Fibroblast of skin of right biceps (primary cell): ENCODE data around the gene RDX.
"Not testable (repeated sequence)": the region's sequence is repeated elsewhere in the genome, so short reads cannot be mapped to it uniquely, and the experiment has no call there.

Experiments used
- DNase-seq: peaks from one replicate; pipeline ENCODE4 v3.0.0-alpha.2; 2013

Gene RDX

GRCh38 chr11:110262072-110262403, 34.4 kb downstream of the RDX start:
- no peak for DNase-seq

GRCh38 chr11:110261195-110262071, 35.0 kb downstream of the RDX start:
- no peak for DNase-seq

- DNase-seq, result no peak
Observed at GRCh38 chr11:110253525-110253924, 42.9 kb downstream of the RDX start.

- DNase-seq, result peak; percentile 60
Observed at GRCh38 chr11:110251836-110252235, 44.6 kb downstream of the RDX start.

GRCh38 chr11:110250168-110250567, 46.2 kb downstream of the RDX start:
- no peak for DNase-seq

- no peak for DNase-seq
Observed at GRCh38 chr11:110249766-110250165, 46.6 kb downstream of the RDX start.

- DNase-seq, result no peak
Observed at GRCh38 chr11:110249066-110249465, 47.3 kb downstream of the RDX start.

- no peak for DNase-seq
Observed at GRCh38 chr11:110243791-110244190, 52.6 kb downstream of the RDX start.

- DNase-seq, result no peak
Observed at GRCh38 chr11:110242746-110243145, 53.7 kb downstream of the RDX start.

- DNase-seq, result no peak
Observed at GRCh38 chr11:110242188-110242587, 54.2 kb downstream of the RDX start.

GRCh38 chr11:110235966-110236365, 60.4 kb downstream of the RDX start:
- no peak for DNase-seq

GRCh38 chr11:110230377-110230776, 66.0 kb downstream of the RDX start:
- DNase-seq, result no peak

- DNase-seq, result peak; percentile 16
Observed at GRCh38 chr11:110219006-110219785, 77.2 kb downstream of the RDX start.

- DNase-seq, result no peak
Observed at GRCh38 chr11:110217936-110218335, 78.5 kb downstream of the RDX start.

- no peak for DNase-seq
Observed at GRCh38 chr11:110217223-110217877, 79.1 kb downstream of the RDX start.

- not testable (repeated sequence) for DNase-seq
Observed at GRCh38 chr11:110209313-110209694, 87.1 kb downstream of the RDX start.

GRCh38 chr11:110208678-110209312, 87.6 kb downstream of the RDX start:
- DNase-seq, result not testable (repeated sequence)

GRCh38 chr11:110207123-110207522, 89.3 kb downstream of the RDX start:
- DNase-seq, result no peak

GRCh38 chr11:110200836-110201235, 95.6 kb downstream of the RDX start:
- no peak for DNase-seq

GRCh38 chr11:110200241-110200640, 96.2 kb downstream of the RDX start:
- DNase-seq, result no peak

- DNase-seq, result no peak
Observed at GRCh38 chr11:110199184-110199981, 97.0 kb downstream of the RDX start.

GRCh38 chr11:110198031-110198729, 98.2 kb downstream of the RDX start:
- DNase-seq, result peak; percentile 51
